HepG2 (cell line): ENCODE results near the gene MAP3K20. TPM values are rescaled to one million over a fixed set of nuclear protein-coding genes. Genes with fewer than 3 reads are reported as not detected.

Source experiments
- CEBPZ ChIP-seq: IDR thresholded peaks from 2 replicates; pipeline ENCODE4 v1.6.1; 2012; ENCODE audit warnings: low read length, improper control_type of control experiment
- CHCHD3 ChIP-seq: sonication (generic); formaldehyde crosslinking; IDR thresholded peaks from 2 replicates; pipeline ENCODE4 v1.8.0; 2022; ENCODE audit warnings: mild to moderate bottlenecking, missing genetic modification reagents, moderate library complexity
- JUN ChIP-seq: sonication (generic); formaldehyde crosslinking; IDR thresholded peaks from 2 replicates; pipeline ENCODE4 v1.4.0; 2020; ENCODE audit warnings: mild to moderate bottlenecking, missing genetic modification reagents
- MTA1 ChIP-seq: sonication (generic); formaldehyde crosslinking; IDR thresholded peaks from 2 replicates; pipeline ENCODE4 v1.4.0; 2020; ENCODE audit warnings: missing genetic modification reagents, mild to moderate bottlenecking, borderline replicate concordance
- MTA3 ChIP-seq: sonication (generic); formaldehyde crosslinking; IDR thresholded peaks from 2 replicates; pipeline ENCODE4 v1.4.0; 2020; ENCODE audit warnings: missing genetic modification reagents
- NCOR1 ChIP-seq: fragments of 200-600 bp; sonication (generic); IDR thresholded peaks from 2 replicates; pipeline ENCODE4 v1.7.0; 2017; ENCODE audit warnings: antibody characterized with exemption, low read length, borderline replicate concordance
- NFE2L2 ChIP-seq: fragments of 150-350 bp; IDR thresholded peaks from 2 replicates; pipeline ENCODE4 v1.6.1; 2014; ENCODE audit warnings: low read length
- THAP11 ChIP-seq: IDR thresholded peaks from 2 replicates; pipeline ENCODE4 v1.6.1; 2016; ENCODE audit warnings: missing biosample characterization, missing genetic modification reagents
- ZBTB7B ChIP-seq: sonication (generic); formaldehyde crosslinking; IDR thresholded peaks from 2 replicates; pipeline ENCODE4 v1.4.0; 2020; ENCODE audit warnings: missing genetic modification reagents
- ZFP36L2 ChIP-seq: sonication (generic); formaldehyde crosslinking; IDR thresholded peaks from 2 replicates; pipeline ENCODE4 v1.4.0; 2020; ENCODE audit warnings: missing genetic modification reagents
- ZNF207 ChIP-seq: fragments of 450-650 bp; IDR thresholded peaks from 2 replicates; pipeline ENCODE4 v1.6.1; 2016; ENCODE audit warnings: antibody characterized with exemption, borderline replicate concordance
- ZNF33B ChIP-seq: sonication (generic); formaldehyde crosslinking; IDR thresholded peaks from 2 replicates; pipeline ENCODE4 v1.5.1; 2020; ENCODE audit warnings: mild to moderate bottlenecking, missing genetic modification reagents
- ZNF460 ChIP-seq: sonication (generic); formaldehyde crosslinking; IDR thresholded peaks from 2 replicates; pipeline ENCODE4 v1.5.1; 2020; ENCODE audit warnings: missing genetic modification reagents, mild to moderate bottlenecking, borderline replicate concordance
- ZNF761 ChIP-seq: sonication (generic); formaldehyde crosslinking; conservative IDR thresholded peaks from 2 replicates; pipeline ENCODE4 v1.4.0; 2020; ENCODE audit warnings: mild to moderate bottlenecking, missing genetic modification reagents
- ZNF788 ChIP-seq: sonication (generic); formaldehyde crosslinking; IDR thresholded peaks from 2 replicates; pipeline ENCODE4 v1.5.0; 2020; ENCODE audit warnings: mild to moderate bottlenecking, missing genetic modification reagents, borderline replicate concordance
- polyA plus RNA-seq, 8 experiments: library from polyadenylated mRNA; depleted of rRNA in 3 of 8; stranded (reverse) in 7 of 8; unstranded in 1 of 8; fragments of >200 nt; fragmentation: Illumina TruSeq in 4 of 8; extraction: Trizol in 4 of 8; gene quantifications; 2 replicates each; pipeline versions ENCODE4 v1.2.1 to v1.2.3, GENCODE V29; 2011 to 2016; ENCODE audit warnings: low read depth in 4 of 8, missing spikeins in 1 of 8, mixed read lengths in 1 of 8; ENCODE audit not compliant: insufficient read depth in 1 of 8
- total RNA-seq, 5 experiments: library from RNA; depleted of rRNA; stranded (reverse); fragments of >200 nt; fragmentation: Illumina TruSeq; extraction: Trizol; gene quantifications; 2 replicates each; pipeline ENCODE4 v1.2.3, GENCODE V29; 2016; ENCODE audit warnings: low read depth in 1 of 5
- TF ChIP-seq, protein P1 (sequence below): sonication (generic); formaldehyde crosslinking; IDR thresholded peaks from 2 replicates; pipeline ENCODE4 v1.5.0; 2020; ENCODE audit warnings: missing genetic modification reagents
- TF ChIP-seq, protein P2 (sequence below): sonication (generic); formaldehyde crosslinking; IDR thresholded peaks from 2 replicates; pipeline ENCODE4 v1.9.0; 2021; ENCODE audit warnings: missing genetic modification reagents, borderline replicate concordance
- TF ChIP-seq, protein P3 (sequence below): sonication (generic); formaldehyde crosslinking; IDR thresholded peaks from 2 replicates; pipeline ENCODE4 v1.4.0; 2020; ENCODE audit warnings: missing genetic modification reagents
- TF ChIP-seq, protein P4 (sequence below): sonication (generic); formaldehyde crosslinking; IDR thresholded peaks from 2 replicates; pipeline ENCODE4 v1.5.1; 2020; ENCODE audit warnings: missing genetic modification reagents, mild to moderate bottlenecking, borderline replicate concordance

The MAP3K20 gene
- total and polyA plus RNA-seq, 2 of the 13 experiments (the other 11 are each of a cell fraction or from before 2014, with no cell fraction given), result 5.2 to 13.5 TPM

DNA sequence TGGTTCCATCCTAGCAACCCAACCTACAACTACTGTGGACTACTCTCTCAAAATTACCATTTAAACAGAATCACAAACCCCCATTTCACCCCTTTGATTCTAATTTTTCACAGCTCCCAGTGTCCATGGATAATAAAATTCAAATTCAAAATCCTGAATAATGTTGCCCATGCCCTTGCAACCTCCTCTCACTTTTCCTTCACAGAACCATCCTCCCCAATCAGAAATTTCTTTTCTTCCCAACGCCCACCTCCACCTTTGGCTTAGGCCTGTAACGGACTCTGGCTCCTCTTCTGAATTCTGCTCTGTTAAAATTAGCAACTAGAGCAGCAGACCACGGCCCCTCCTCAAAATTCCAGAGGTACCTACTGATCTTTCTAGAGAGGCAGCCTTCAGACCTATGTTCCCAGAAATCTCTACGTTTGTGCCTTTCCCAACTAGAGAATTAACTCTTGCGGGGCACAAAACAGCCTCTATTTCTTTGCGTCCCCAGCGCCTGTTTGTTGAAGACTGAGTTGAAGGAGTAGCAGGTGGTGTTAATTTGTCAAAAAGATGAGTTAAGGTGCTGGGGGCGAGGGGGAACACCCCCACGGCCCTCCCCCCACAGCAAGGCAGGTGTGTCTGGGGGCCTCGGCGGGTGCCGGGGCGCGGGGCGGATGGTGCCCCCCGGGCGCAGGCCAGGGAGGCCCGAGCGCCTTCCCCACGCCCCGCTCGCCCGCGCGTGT, 428 bp upstream of the MAP3K20 start (continued):
- TF ChIP-seq, protein P1, sequence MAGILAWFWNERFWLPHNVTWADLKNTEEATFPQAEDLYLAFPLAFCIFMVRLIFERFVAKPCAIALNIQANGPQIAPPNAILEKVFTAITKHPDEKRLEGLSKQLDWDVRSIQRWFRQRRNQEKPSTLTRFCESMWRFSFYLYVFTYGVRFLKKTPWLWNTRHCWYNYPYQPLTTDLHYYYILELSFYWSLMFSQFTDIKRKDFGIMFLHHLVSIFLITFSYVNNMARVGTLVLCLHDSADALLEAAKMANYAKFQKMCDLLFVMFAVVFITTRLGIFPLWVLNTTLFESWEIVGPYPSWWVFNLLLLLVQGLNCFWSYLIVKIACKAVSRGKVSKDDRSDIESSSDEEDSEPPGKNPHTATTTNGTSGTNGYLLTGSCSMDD, result no peak
- TF ChIP-seq NCOR1 (no peak), ZBTB7B (0 out of 2 replicates have a peak, but pooled peaks have one; percentile 18), ZFP36L2 (CRISPR knock-in tag) (no peak), THAP11 (CRISPR knock-in tag) (0 out of 2 replicates have a peak, but pooled peaks have one; percentile 2), ZNF761 (no peak), MTA1 (CRISPR knock-in tag) (no peak), NFE2L2 (no peak), ZNF460 (CRISPR knock-in tag) (no peak), JUN (CRISPR knock-in tag) (no peak), CHCHD3 (no peak), MTA3 (CRISPR knock-in tag) (no peak), ZNF33B (CRISPR knock-in tag) (peak; percentile 43; the same call in 1 of the 2 replicates), ZNF788 (CRISPR knock-in tag) (0 out of 2 replicates have a peak, but pooled peaks have one; percentile 5), CEBPZ (no peak), ZNF207 (no peak)
- TF ChIP-seq, protein P2, sequence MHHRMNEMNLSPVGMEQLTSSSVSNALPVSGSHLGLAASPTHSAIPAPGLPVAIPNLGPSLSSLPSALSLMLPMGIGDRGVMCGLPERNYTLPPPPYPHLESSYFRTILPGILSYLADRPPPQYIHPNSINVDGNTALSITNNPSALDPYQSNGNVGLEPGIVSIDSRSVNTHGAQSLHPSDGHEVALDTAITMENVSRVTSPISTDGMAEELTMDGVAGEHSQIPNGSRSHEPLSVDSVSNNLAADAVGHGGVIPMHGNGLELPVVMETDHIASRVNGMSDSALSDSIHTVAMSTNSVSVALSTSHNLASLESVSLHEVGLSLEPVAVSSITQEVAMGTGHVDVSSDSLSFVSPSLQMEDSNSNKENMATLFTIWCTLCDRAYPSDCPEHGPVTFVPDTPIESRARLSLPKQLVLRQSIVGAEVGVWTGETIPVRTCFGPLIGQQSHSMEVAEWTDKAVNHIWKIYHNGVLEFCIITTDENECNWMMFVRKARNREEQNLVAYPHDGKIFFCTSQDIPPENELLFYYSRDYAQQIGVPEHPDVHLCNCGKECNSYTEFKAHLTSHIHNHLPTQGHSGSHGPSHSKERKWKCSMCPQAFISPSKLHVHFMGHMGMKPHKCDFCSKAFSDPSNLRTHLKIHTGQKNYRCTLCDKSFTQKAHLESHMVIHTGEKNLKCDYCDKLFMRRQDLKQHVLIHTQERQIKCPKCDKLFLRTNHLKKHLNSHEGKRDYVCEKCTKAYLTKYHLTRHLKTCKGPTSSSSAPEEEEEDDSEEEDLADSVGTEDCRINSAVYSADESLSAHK (CRISPR knock-in tag), result no peak
- TF ChIP-seq, protein P3, sequence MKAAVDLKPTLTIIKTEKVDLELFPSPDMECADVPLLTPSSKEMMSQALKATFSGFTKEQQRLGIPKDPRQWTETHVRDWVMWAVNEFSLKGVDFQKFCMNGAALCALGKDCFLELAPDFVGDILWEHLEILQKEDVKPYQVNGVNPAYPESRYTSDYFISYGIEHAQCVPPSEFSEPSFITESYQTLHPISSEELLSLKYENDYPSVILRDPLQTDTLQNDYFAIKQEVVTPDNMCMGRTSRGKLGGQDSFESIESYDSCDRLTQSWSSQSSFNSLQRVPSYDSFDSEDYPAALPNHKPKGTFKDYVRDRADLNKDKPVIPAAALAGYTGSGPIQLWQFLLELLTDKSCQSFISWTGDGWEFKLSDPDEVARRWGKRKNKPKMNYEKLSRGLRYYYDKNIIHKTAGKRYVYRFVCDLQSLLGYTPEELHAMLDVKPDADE (CRISPR knock-in tag), result no peak
- TF ChIP-seq, protein P4, sequence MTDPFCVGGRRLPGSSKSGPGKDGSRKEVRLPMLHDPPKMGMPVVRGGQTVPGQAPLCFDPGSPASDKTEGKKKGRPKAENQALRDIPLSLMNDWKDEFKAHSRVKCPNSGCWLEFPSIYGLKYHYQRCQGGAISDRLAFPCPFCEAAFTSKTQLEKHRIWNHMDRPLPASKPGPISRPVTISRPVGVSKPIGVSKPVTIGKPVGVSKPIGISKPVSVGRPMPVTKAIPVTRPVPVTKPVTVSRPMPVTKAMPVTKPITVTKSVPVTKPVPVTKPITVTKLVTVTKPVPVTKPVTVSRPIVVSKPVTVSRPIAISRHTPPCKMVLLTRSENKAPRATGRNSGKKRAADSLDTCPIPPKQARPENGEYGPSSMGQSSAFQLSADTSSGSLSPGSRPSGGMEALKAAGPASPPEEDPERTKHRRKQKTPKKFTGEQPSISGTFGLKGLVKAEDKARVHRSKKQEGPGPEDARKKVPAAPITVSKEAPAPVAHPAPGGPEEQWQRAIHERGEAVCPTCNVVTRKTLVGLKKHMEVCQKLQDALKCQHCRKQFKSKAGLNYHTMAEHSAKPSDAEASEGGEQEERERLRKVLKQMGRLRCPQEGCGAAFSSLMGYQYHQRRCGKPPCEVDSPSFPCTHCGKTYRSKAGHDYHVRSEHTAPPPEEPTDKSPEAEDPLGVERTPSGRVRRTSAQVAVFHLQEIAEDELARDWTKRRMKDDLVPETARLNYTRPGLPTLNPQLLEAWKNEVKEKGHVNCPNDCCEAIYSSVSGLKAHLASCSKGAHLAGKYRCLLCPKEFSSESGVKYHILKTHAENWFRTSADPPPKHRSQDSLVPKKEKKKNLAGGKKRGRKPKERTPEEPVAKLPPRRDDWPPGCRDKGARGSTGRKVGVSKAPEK (CRISPR knock-in tag), result peak; percentile 20; the same call in 1 of the 2 replicates
